ENCODE measurements around the gene IL22. TPM values are rescaled to one million over a fixed set of nuclear protein-coding genes. Genes with fewer than 3 reads are reported as not detected.

IL22 gene
- total RNA-seq, 1 experiment from 2014 or later, result not detected

- no peak for DNase-seq
- Histone ChIP-seq H3K56ac (ENCODE audit: insufficient read length, low read depth, low read length) (no peak overlapping the region), H4K5ac (ENCODE audit: insufficient read length, low read depth, low read length) (no peak overlapping the region), H3K79me2 (ENCODE audit: insufficient read depth, low read length) (no peaks in the 10 kb centered on the region), H4K8ac (replicated peaks; ENCODE audit: insufficient read length, low read depth, low read length) (no peak overlapping the region), H3K23ac (ENCODE audit: insufficient read length, low read depth, low read length) (no peak overlapping the region), H3K27me3 (ENCODE audit: insufficient read depth, low read length) (no peaks in the 10 kb centered on the region), H3K4me1 (ENCODE audit: insufficient read depth, low read length) (no peaks in the 10 kb centered on the region), H2BK5ac (ENCODE audit: insufficient read length, low read length) (no peak overlapping the region), H3K27ac (ENCODE audit: insufficient read length, low read depth, low read length) (no peak overlapping the region), H3K79me1 (ENCODE audit: insufficient read depth, low read depth, low read length, poor library complexity, severe bottlenecking) (no peaks in the 10 kb centered on the region), H3K9ac (ENCODE audit: extremely low read depth, insufficient read length, low read length) (no peak overlapping the region), H4K20me1 (ENCODE audit: control insufficient read depth, insufficient read depth, insufficient read length) (no peaks in the 10 kb centered on the region), H3K9me3 (ENCODE audit: control insufficient read depth, low read depth, low read length) (no peaks in the 10 kb centered on the region), H3K4ac (ENCODE audit: low read depth, low read length) (no peak overlapping the region), H2AFZ (ENCODE audit: low read length) (no peak overlapping the region), H3K23me2 (ENCODE audit: insufficient read length, low read depth, low read length, poor library complexity, severe bottlenecking) (no peaks in the 10 kb centered on the region), H2BK12ac (ENCODE audit: insufficient read length, low read depth, low read length) (no peak overlapping the region), H3K4me2 (ENCODE audit: insufficient read depth, insufficient read length, low read length) (no peak overlapping the region), H3T11ph (ENCODE audit: low read length) (no peak overlapping the region), H2AK5ac (ENCODE audit: insufficient read length, low read length) (no peak overlapping the region), H2BK20ac (ENCODE audit: low read depth, low read length, poor library complexity, severe bottlenecking) (no peak overlapping the region), H2BK120ac (ENCODE audit: low read depth, low read length, poor library complexity, severe bottlenecking) (no peak overlapping the region), H2BK15ac (ENCODE audit: low read depth, low read length) (no peak overlapping the region), H4K91ac (ENCODE audit: insufficient read length, low read depth, low read length) (no peak overlapping the region), H3K14ac (ENCODE audit: insufficient read depth, low read length) (no peak overlapping the region), H3K18ac (ENCODE audit: insufficient read length, low read depth, low read length) (no peak overlapping the region)
- Mint-ChIP-seq H3K27ac (no peak overlapping the region), H3K4me3 (no peak overlapping the region), H3K27me3 (ENCODE audit: low read depth) (no peaks in the 10 kb centered on the region), H3K36me3 (ENCODE audit: insufficient read depth in 1 of 3, low read depth in 3 of 3) (no peaks in the 10 kb centered on the region), H3K4me1 (peaks cover 7% of the 10 kb centered on the region in 2 experiments; a peak in 3 of 4 replicates), H3K9me3 (no peaks in the 10 kb centered on the region)
- TF ChIP-seq, protein P1, sequence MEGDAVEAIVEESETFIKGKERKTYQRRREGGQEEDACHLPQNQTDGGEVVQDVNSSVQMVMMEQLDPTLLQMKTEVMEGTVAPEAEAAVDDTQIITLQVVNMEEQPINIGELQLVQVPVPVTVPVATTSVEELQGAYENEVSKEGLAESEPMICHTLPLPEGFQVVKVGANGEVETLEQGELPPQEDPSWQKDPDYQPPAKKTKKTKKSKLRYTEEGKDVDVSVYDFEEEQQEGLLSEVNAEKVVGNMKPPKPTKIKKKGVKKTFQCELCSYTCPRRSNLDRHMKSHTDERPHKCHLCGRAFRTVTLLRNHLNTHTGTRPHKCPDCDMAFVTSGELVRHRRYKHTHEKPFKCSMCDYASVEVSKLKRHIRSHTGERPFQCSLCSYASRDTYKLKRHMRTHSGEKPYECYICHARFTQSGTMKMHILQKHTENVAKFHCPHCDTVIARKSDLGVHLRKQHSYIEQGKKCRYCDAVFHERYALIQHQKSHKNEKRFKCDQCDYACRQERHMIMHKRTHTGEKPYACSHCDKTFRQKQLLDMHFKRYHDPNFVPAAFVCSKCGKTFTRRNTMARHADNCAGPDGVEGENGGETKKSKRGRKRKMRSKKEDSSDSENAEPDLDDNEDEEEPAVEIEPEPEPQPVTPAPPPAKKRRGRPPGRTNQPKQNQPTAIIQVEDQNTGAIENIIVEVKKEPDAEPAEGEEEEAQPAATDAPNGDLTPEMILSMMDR (conservative IDR thresholded peaks at IDR 0.05), result no peak
Observed at GRCh38 chr12:68231229-68231628, 22.2 kb downstream of the IL22 start.
